ENCODE data around the gene USP31.
"Not testable (repeated sequence)": the region's sequence is repeated elsewhere in the genome, so short reads cannot be mapped to it uniquely, and the experiment has no call there.

The USP31 gene

GRCh38 chr16:23155445-23156049 lies 6.3 kb upstream of the USP31 start:
- no peak for DNase-seq

GRCh38 chr16:23152386-23153178 lies 3.3 kb upstream of the USP31 start:
- no peak for DNase-seq

GRCh38 chr16:23149993-23150364 lies 727 bp upstream of the USP31 start:
- DNase-seq: no peak

GRCh38 chr16:23148513-23149266 lies 562 bp downstream of the USP31 start:
- DNase-seq: peak; percentile 45

GRCh38 chr16:23148166-23148512 lies 1.1 kb downstream of the USP31 start:
- DNase-seq: no peak

- no peak for DNase-seq
Measured at GRCh38 chr16:23147666-23148065, 1.6 kb downstream of the USP31 start.

- no peak for DNase-seq
Measured at GRCh38 chr16:23146877-23147601, 2.2 kb downstream of the USP31 start.

- no peak for DNase-seq
Measured at GRCh38 chr16:23145608-23146007, 3.6 kb downstream of the USP31 start.

- DNase-seq: no peak
Measured at GRCh38 chr16:23145186-23145585, 4.1 kb downstream of the USP31 start.

- DNase-seq: not testable (repeated sequence)
Measured at GRCh38 chr16:23144393-23144792, 4.9 kb downstream of the USP31 start.

- no peak for DNase-seq
Measured at GRCh38 chr16:23143391-23143790, 5.9 kb downstream of the USP31 start.

GRCh38 chr16:23141959-23142740 lies 7.1 kb downstream of the USP31 start:
- no peak for DNase-seq

GRCh38 chr16:23141500-23141899 lies 7.8 kb downstream of the USP31 start:
- DNase-seq: no peak

- no peak for DNase-seq
Measured at GRCh38 chr16:23141033-23141432, 8.2 kb downstream of the USP31 start.

- no peak for DNase-seq
Measured at GRCh38 chr16:23140107-23140506, 9.1 kb downstream of the USP31 start.

- DNase-seq: no peak
Measured at GRCh38 chr16:23137818-23138217, 11.4 kb downstream of the USP31 start.

GRCh38 chr16:23137256-23137655 lies 12.0 kb downstream of the USP31 start:
- no peak for DNase-seq

GRCh38 chr16:23134274-23134673 lies 15.0 kb downstream of the USP31 start:
- DNase-seq: no peak

GRCh38 chr16:23132775-23133463 lies 16.3 kb downstream of the USP31 start:
- no peak for DNase-seq

- no peak for DNase-seq
Measured at GRCh38 chr16:23131931-23132621, 17.2 kb downstream of the USP31 start.

- no peak for DNase-seq
Measured at GRCh38 chr16:23131436-23131835, 17.8 kb downstream of the USP31 start.
